H9 (cell line): ENCODE measurements around the gene CCNF. TPM values are rescaled to one million over a fixed set of nuclear protein-coding genes. Genes with fewer than 3 reads are reported as not detected.

Experiments used
- DNase-seq: peaks from one replicate; pipeline ENCODE4 v3.0.0-alpha.2; 2017
- H2AFZ ChIP-seq: one replicate; pipeline ENCODE4 v1.6.1; 2013; ENCODE audit warnings: mild to moderate bottlenecking, low read length, control low read depth, moderate library complexity
- H2AK5ac ChIP-seq: 2 replicates; pipeline ENCODE4 v1.6.1; 2013; ENCODE audit warnings: low read length, control low read depth, mixed read lengths; ENCODE audit not compliant: insufficient read length
- H2BK120ac ChIP-seq: one replicate; pipeline ENCODE4 v1.6.1; 2013; ENCODE audit warnings: low read depth, mild to moderate bottlenecking, low read length, control low read depth, inconsistent platforms; ENCODE audit not compliant: poor library complexity, severe bottlenecking
- H2BK12ac ChIP-seq: 2 replicates; pipeline ENCODE4 v1.6.1; 2013; ENCODE audit warnings: low read length, control low read depth, mixed read lengths, low read depth; ENCODE audit not compliant: insufficient read length
- H2BK15ac ChIP-seq: 2 replicates; pipeline ENCODE4 v1.6.1; 2013; ENCODE audit warnings: low read depth, low read length, control low read depth
- H2BK20ac ChIP-seq: one replicate; pipeline ENCODE4 v1.6.1; 2013; ENCODE audit warnings: low read depth, mild to moderate bottlenecking, low read length, control low read depth, inconsistent platforms; ENCODE audit not compliant: poor library complexity, severe bottlenecking
- H2BK5ac ChIP-seq: 2 replicates; pipeline ENCODE4 v1.6.1; 2013; ENCODE audit warnings: low read length, control low read depth, mixed read lengths; ENCODE audit not compliant: insufficient read length
- H3K14ac ChIP-seq: 2 replicates; pipeline ENCODE4 v1.6.1; 2013; ENCODE audit warnings: low read length, control low read depth; ENCODE audit not compliant: insufficient read depth
- H3K18ac ChIP-seq: 2 replicates; pipeline ENCODE4 v1.6.1; 2013; ENCODE audit warnings: low read depth, mild to moderate bottlenecking, mixed read lengths, low read length, control low read depth; ENCODE audit not compliant: insufficient read length
- H3K23ac ChIP-seq: 2 replicates; pipeline ENCODE4 v1.6.1; 2013; ENCODE audit warnings: low read length, control low read depth, mixed read lengths, low read depth; ENCODE audit not compliant: insufficient read length
- H3K23me2 ChIP-seq: 2 replicates; pipeline ENCODE4 v1.6.1; 2013; ENCODE audit warnings: low read depth, mild to moderate bottlenecking, mixed read lengths, low read length, control low read depth; ENCODE audit not compliant: insufficient read length, poor library complexity, severe bottlenecking
- H3K27ac ChIP-seq: 2 replicates; pipeline ENCODE4 v1.5.1; 2013; ENCODE audit warnings: low read length, control low read depth, mixed read lengths, low read depth; ENCODE audit not compliant: insufficient read length
- H3K27me3 ChIP-seq: 2 replicates; pipeline ENCODE4 v1.6.1; 2013; ENCODE audit warnings: low read length, control low read depth, inconsistent platforms; ENCODE audit not compliant: insufficient read depth
- H3K4ac ChIP-seq: 2 replicates; pipeline ENCODE4 v1.6.1; 2013; ENCODE audit warnings: low read depth, mild to moderate bottlenecking, control low read depth, inconsistent platforms, low read length, moderate library complexity
- H3K4me1 ChIP-seq: 2 replicates; pipeline ENCODE4 v1.6.1; 2013; ENCODE audit warnings: low read length, control low read depth, inconsistent platforms; ENCODE audit not compliant: insufficient read depth
- H3K4me2 ChIP-seq: 2 replicates; pipeline ENCODE4 v1.6.1; 2013; ENCODE audit warnings: low read length, control low read depth, mixed read lengths; ENCODE audit not compliant: insufficient read length, insufficient read depth
- H3K56ac ChIP-seq: 2 replicates; pipeline ENCODE4 v1.6.1; 2013; ENCODE audit warnings: low read depth, mild to moderate bottlenecking, mixed read lengths, low read length, control low read depth; ENCODE audit not compliant: insufficient read length
- H3K79me1 ChIP-seq: 2 replicates; pipeline ENCODE4 v1.6.1; 2013; ENCODE audit warnings: low read depth, mild to moderate bottlenecking, moderate library complexity, low read length, control low read depth, inconsistent platforms; ENCODE audit not compliant: insufficient read depth, poor library complexity, severe bottlenecking
- H3K79me2 ChIP-seq: 2 replicates; pipeline ENCODE4 v1.6.1; 2013; ENCODE audit warnings: low read length, control low read depth, inconsistent platforms; ENCODE audit not compliant: insufficient read depth
- H3K9ac ChIP-seq: 2 replicates; pipeline ENCODE4 v1.6.1; 2013; ENCODE audit warnings: low read length, control low read depth, mixed read lengths; ENCODE audit not compliant: insufficient read length; ENCODE audit errors: extremely low read depth
- H3K9me3 ChIP-seq: one replicate; pipeline ENCODE4 v1.6.1; 2013; ENCODE audit warnings: low read depth, low read length, inconsistent platforms; ENCODE audit not compliant: control insufficient read depth
- H3T11ph ChIP-seq: one replicate; pipeline ENCODE4 v1.6.1; 2013; ENCODE audit warnings: mild to moderate bottlenecking, low read length, control low read depth, inconsistent platforms
- H4K20me1 ChIP-seq: one replicate; pipeline ENCODE4 v1.6.1; 2013; ENCODE audit not compliant: control insufficient read depth, insufficient read length, insufficient read depth
- H4K5ac ChIP-seq: 2 replicates; pipeline ENCODE4 v1.6.1; 2013; ENCODE audit warnings: low read depth, mild to moderate bottlenecking, mixed read lengths, low read length, control low read depth; ENCODE audit not compliant: insufficient read length
- H4K8ac ChIP-seq: replicated peaks from 2 replicates; pipeline ENCODE4 v1.6.1; 2013; ENCODE audit warnings: low read length, control low read depth, mixed read lengths, low read depth; ENCODE audit not compliant: insufficient read length
- H4K91ac ChIP-seq: 2 replicates; pipeline ENCODE4 v1.6.1; 2013; ENCODE audit warnings: low read depth, mild to moderate bottlenecking, moderate library complexity, mixed read lengths, low read length, control low read depth; ENCODE audit not compliant: insufficient read length
- H3K27ac Mint-ChIP-seq, 3 experiments: 2 replicates in 2 of 3; 3 replicates in 1 of 3; pipeline ENCODE4 v1.8.0; 2020 to 2021; ENCODE audit warnings: mixed read lengths in 3 of 3, mild to moderate bottlenecking in 1 of 3, moderate library complexity in 1 of 3
- H3K27me3 Mint-ChIP-seq: 2 replicates; pipeline ENCODE4 v1.8.0; 2021; ENCODE audit warnings: low read depth, mild to moderate bottlenecking, moderate library complexity, mixed read lengths
- H3K36me3 Mint-ChIP-seq, 3 experiments: 2 replicates in 2 of 3; 3 replicates in 1 of 3; pipeline ENCODE4 v1.8.0; 2020 to 2021; ENCODE audit warnings: low read depth in 3 of 3, mixed read lengths in 3 of 3; ENCODE audit not compliant: insufficient read depth in 1 of 3
- H3K4me1 Mint-ChIP-seq, 2 experiments: 2 replicates each; pipeline ENCODE4 v1.8.0; 2020; ENCODE audit warnings: mixed read lengths in 2 of 2
- H3K4me3 Mint-ChIP-seq, 2 experiments: 2 replicates in 1 of 2; 3 replicates in 1 of 2; pipeline ENCODE4 v1.8.0; 2020 to 2021; ENCODE audit warnings: mild to moderate bottlenecking in 2 of 2, mixed read lengths in 2 of 2, moderate library complexity in 1 of 2
- H3K9me3 Mint-ChIP-seq, 2 experiments: 2 replicates in 1 of 2; 3 replicates in 1 of 2; pipeline ENCODE4 v1.8.0; 2020; ENCODE audit warnings: mild to moderate bottlenecking in 2 of 2, mixed read lengths in 2 of 2, moderate library complexity in 1 of 2
- WGBS: extraction: QIAGEN DNeasy Blood & Tissue Kit; methylation state at CpG from one replicate; pipeline ENCODE4 v1.1.7; 2013; ENCODE audit warnings: missing lambda C conversion rate, low lambda C conversion rate, mixed read lengths; ENCODE audit not compliant: insufficient read length; ENCODE audit errors: extremely low coverage; 5-methylcytosine and 5-hydroxymethylcytosine counted together
- total RNA-seq: library from RNA; stranded (reverse); gene quantifications from 2 replicates; pipeline ENCODE4 v1.2.1, GENCODE V29; 2021
- TF ChIP-seq, protein P1 (sequence below): fragments of 200-600 bp; sonication (generic); conservative IDR thresholded peaks from 3 replicates; pipeline ENCODE4 v1.8.0; 2021; ENCODE audit warnings: antibody characterized with exemption, mild to moderate bottlenecking

Gene CCNF
- total RNA-seq, 1 experiment from 2014 or later, result 61.6 TPM

DNA sequence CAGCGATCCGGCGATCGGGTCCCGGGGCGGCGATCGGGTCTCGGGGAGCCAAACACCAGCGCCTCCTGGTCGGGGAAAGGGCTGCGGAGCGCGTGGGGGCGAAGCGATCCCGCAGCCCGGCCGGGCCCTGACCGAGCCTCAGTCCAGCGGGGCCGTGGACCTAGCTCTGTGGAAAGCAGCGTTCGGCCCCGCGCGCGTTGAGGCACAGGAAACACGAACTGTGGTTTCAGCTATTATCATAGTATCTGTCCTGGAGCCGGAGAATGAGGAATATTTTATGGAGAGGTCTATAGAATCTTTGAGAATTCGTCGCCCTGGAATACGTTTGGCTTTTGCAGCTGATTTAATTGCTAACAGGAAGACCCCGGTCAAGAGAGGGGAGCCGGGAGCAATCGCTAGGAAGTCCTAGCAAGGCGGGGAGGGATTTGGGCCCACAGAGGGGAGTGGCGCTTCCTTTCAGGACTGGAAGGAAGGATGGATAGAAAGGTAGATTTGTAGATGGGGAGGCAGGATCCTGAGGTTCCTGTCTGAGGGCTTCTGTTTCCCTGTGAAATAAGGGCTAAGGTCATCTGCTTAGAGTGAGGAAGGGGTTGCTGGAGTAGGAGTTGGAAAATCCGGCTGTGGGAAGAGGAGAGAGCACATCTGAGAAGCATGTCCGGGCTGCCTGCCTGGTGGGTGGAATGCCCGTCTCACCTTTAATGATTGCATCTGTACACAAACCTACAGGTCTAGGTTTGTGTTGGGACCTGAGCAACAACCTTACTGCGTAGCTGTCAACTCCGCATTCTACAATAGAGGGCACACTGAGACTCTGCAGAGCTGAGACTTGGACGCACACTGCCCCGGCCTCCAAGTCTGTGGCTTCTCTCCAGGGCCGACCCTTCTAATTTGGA lies 770 bp downstream of the CCNF start:
- H3K36me3 Mint-ChIP-seq, result peaks cover 27 to 39% (median 39%) of the 10 kb centered on the region in 3 experiments; a peak in 6 of 7 replicates
- no peak for DNase-seq
- Histone ChIP-seq H3T11ph (no peak overlapping the region), H3K23me2 (peaks cover 15% of the 10 kb centered on the region), H2AFZ (no peak overlapping the region), H2BK12ac (no peak overlapping the region), H3K27me3 (no peaks in the 10 kb centered on the region; the same call in 1 of the 2 replicates), H2BK5ac (no peak overlapping the region), H3K4me2 (peak overlapping the region; percentile 84), H3K9me3 (no peaks in the 10 kb centered on the region), H2BK120ac (no peak overlapping the region), H3K79me2 (peaks cover 3% of the 10 kb centered on the region), H3K27ac (no peak overlapping the region), H3K14ac (no peak overlapping the region), H4K91ac (no peak overlapping the region), H2AK5ac (no peak overlapping the region), H4K8ac (no peak overlapping the region), H4K20me1 (no peaks in the 10 kb centered on the region), H3K79me1 (peaks cover 9% of the 10 kb centered on the region), H3K56ac (no peak overlapping the region), H3K4me1 (no peaks in the 10 kb centered on the region), H2BK15ac (no peak overlapping the region), H3K23ac (no peak overlapping the region), H3K18ac (no peak overlapping the region), H2BK20ac (no peak overlapping the region), H4K5ac (no peak overlapping the region), H3K4ac (no peak overlapping the region), H3K9ac (peak overlapping the region; percentile 20)
- H3K27me3 Mint-ChIP-seq, result peaks cover 8% of the 10 kb centered on the region; the same call in 1 of the 2 replicates
- WGBS, result no CpG with 5 or more reads among the region's 46 CpGs
- peak overlapping the region; percentile 90 to 97 for H3K4me3 Mint-ChIP-seq
- peaks cover 25 to 26% of the 10 kb centered on the region in 2 experiments for H3K4me1 Mint-ChIP-seq
- TF ChIP-seq, protein P1, sequence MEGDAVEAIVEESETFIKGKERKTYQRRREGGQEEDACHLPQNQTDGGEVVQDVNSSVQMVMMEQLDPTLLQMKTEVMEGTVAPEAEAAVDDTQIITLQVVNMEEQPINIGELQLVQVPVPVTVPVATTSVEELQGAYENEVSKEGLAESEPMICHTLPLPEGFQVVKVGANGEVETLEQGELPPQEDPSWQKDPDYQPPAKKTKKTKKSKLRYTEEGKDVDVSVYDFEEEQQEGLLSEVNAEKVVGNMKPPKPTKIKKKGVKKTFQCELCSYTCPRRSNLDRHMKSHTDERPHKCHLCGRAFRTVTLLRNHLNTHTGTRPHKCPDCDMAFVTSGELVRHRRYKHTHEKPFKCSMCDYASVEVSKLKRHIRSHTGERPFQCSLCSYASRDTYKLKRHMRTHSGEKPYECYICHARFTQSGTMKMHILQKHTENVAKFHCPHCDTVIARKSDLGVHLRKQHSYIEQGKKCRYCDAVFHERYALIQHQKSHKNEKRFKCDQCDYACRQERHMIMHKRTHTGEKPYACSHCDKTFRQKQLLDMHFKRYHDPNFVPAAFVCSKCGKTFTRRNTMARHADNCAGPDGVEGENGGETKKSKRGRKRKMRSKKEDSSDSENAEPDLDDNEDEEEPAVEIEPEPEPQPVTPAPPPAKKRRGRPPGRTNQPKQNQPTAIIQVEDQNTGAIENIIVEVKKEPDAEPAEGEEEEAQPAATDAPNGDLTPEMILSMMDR, result no peak
- H3K27ac Mint-ChIP-seq, result peak overlapping the region in 1 of 3 experiments; percentile 78; a peak in 3 of 7 replicates
- H3K9me3 Mint-ChIP-seq, result no peaks in the 10 kb centered on the region
